ENCODE results near the gene SHLD1.
A peak's percentile ranks its signal among the peaks of the same experiment; 100 is the strongest.

Gene SHLD1

GRCh38 chr20:5888041-5888440 lies 137.8 kb downstream of the SHLD1 start:
- no peak for DNase-seq

DNA sequence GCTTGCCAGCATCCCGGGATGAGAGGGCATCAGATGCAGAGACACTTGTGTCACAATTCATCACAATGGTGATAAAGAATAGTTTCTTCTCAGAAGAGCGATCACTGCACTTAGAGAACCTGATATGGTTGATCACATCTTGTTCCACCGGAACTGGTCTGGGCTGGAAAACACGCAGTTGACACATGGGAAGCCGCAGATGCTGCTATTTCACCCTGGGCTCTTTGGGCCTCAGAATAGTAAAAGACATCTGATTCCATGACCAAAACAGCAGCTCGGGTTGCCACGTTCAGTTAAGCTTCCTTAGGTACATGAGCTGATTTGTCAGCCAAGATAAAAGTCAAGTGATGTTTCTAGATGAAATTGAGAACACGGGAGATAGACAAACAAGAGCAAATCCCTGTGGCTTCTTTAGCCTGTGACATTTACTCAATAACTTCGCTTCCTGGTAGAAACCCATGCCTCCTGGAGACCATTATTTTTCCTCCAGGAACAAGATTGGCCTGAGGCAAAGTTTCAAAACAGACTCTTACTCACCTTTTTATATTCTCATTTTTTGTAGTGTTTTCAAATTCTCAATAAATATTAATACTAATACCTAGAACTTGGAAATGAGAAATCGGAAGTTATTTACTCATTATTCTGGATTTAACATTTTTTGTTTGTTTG lies 140.7 kb downstream of the SHLD1 start:
- DNase-seq = no peak

GRCh38 chr20:5893052-5893451 lies 142.9 kb downstream of the SHLD1 start:
- DNase-seq = no peak

DNA sequence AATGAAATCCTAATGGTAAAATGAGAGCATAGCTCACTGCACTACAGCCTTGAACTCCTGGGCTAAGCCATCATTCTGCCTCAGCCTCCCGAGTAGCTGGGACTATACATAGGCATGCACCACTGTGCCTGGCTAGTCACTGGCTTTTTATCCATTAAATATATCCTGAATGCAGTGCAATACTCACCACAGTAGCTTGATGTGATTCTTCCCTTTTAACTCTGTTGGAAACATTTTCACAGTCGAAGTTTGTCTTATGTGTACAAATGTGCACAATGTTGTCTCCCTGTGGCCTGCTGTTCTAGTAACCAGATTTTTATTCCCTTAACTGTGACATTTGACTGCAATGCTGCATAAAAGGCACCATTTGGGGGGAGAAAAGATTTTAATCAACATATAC lies 143.4 kb downstream of the SHLD1 start:
- DNase-seq = no peak

DNA sequence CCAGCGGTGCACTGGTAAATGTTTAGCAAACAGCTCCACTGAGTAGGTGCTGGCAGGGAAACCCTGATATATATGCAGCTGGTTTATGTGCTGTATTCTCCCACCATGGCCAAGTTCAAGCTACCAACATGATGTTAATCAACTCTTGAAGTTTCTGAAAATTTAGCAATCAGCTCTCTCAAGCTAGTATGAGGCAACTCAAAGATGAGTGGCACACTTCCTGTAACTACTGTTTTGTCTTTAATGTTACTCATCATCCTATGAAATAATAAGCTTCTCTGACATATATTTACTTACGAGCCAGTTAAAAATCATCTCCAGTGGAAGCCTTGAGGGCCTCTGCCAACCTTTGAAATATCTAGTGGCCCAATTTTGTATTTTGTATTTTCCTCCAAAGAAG lies 145.4 kb downstream of the SHLD1 start:
- DNase-seq = no peak

DNA sequence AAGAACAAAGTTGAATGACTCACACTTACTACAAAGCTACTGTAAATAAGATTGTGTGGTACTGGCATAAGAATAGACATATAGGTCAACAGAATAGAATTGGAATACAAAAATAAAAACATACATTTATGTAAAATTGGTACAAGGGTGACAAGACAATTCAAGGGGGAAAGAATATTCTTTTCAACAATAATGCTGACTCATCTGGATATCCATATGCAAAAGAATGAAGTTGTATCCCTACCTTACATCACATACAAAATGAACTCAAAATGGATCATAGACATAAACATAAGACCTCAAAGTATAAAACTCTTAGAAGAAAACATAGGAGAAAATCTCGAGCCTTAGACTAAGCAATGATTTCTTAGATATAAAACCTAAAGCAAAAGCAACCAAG lies 149.2 kb downstream of the SHLD1 start:
- DNase-seq = no peak

- no peak for DNase-seq
Measured at GRCh38 chr20:5900908-5901307, 150.7 kb downstream of the SHLD1 start.

- no peak for DNase-seq
Measured at GRCh38 chr20:5908981-5909380, 158.8 kb downstream of the SHLD1 start.

GRCh38 chr20:5910186-5910585 lies 160.0 kb downstream of the SHLD1 start:
- DNase-seq = peak in 1 of 51 donors; percentile 33

DNA sequence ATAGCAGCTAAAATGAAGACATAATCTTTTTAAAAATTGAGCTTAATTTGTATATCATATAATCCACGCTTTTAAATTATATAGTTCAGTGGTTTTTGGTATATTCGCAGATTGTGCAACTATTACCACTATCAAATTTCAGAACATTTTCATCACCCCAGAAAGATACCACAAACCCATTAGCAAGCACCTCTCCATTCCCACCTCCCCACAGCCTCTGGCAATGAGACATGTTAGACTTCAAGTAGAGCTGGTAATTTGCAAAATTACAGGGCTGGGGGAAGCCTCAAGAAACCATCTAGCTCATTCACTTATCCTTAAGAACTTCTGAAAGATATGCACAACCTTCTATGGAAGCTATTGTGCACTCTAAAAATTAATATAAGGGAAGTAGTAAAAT lies 163.0 kb downstream of the SHLD1 start:
- no peak for DNase-seq
